Osteocyte (in vitro differentiated cells): ENCODE data around the gene NTF3. TPM values are rescaled to one million over a fixed set of nuclear protein-coding genes. Genes with fewer than 3 reads are reported as not detected.

Experiments
- DNase-seq: peaks from one replicate; pipeline ENCODE4 v3.0.0; 2021; ENCODE audit warnings: mixed read lengths; ENCODE audit not compliant: unreplicated experiment; ENCODE audit errors: extremely low spot score
- H3K27ac Mint-ChIP-seq: one replicate; pipeline ENCODE4 v1.8.0; 2021; ENCODE audit warnings: mild to moderate bottlenecking, mixed read lengths; ENCODE audit not compliant: unreplicated experiment
- H3K27me3 Mint-ChIP-seq: one replicate; pipeline ENCODE4 v1.8.0; 2021; ENCODE audit warnings: mixed read lengths; ENCODE audit not compliant: unreplicated experiment
- H3K36me3 Mint-ChIP-seq: one replicate; pipeline ENCODE4 v1.8.0; 2021; ENCODE audit warnings: mixed read lengths; ENCODE audit not compliant: unreplicated experiment
- H3K4me1 Mint-ChIP-seq: one replicate; pipeline ENCODE4 v1.8.0; 2021; ENCODE audit warnings: mixed read lengths; ENCODE audit not compliant: unreplicated experiment
- H3K4me3 Mint-ChIP-seq: one replicate; pipeline ENCODE4 v1.8.0; 2021; ENCODE audit warnings: mild to moderate bottlenecking, moderate library complexity, mixed read lengths; ENCODE audit not compliant: unreplicated experiment
- H3K9me3 Mint-ChIP-seq: one replicate; pipeline ENCODE4 v1.8.0; 2021; ENCODE audit warnings: mixed read lengths; ENCODE audit not compliant: unreplicated experiment
- CTCF ChIP-seq: fragments of 200-600 bp; sonication (generic); IDR thresholded peaks from 2 replicates; pipeline ENCODE4 v1.5.0; 2021; ENCODE audit warnings: antibody characterized with exemption, mild to moderate bottlenecking, moderate library complexity
- total RNA-seq: library from RNA; stranded (reverse); gene quantifications from 2 replicates; pipeline ENCODE4 v1.2.1, GENCODE V29; 2021

NTF3 gene
- total RNA-seq, 1 donor from 2014 or later = 1.1 TPM

DNA sequence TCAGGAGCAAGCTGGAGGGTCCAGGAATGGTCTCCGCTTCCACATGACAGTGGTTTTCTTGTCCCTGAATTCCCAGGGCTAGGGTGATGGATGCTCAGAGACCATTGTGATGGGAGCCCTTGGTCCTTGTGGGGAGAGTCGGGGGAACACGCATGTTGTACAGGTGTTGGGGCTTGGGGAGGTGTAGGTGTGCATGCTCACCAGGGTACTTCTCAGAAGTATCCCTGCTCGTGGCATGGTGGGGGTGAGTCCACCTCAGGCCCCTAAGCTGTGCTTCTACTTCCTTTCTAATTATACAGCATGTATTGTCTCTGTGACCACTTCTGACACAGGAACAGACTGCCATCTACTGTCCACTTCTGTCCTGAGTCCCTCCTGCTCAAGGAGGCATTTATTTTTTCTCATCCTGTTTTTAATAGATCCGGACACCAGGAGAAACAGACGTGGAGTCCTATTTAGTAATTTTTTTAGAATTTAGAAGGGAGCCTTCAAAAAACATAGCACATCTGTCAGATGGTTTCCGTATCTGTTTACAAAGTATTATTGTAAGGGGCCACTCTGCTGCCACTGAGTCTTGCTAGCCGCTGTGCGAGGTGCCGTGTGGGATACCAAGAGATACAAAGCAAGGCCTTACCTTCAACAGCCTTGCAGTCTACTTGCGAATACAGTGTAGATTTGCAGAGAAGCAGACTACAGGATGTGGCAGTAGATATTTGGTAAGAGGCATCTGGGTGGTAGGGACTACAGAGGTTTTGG lies 10.5 kb downstream of the NTF3 start:
- Mint-ChIP-seq H3K27me3 (peaks cover 34% of the 10 kb centered on the region), H3K4me1 (peaks cover 2% of the 10 kb centered on the region), H3K36me3 (no peaks in the 10 kb centered on the region), H3K9me3 (peaks cover 3% of the 10 kb centered on the region), H3K27ac (no peak overlapping the region), H3K4me3 (no peak overlapping the region)
- peak; percentile 72 for TF ChIP-seq CTCF
- DNase-seq = no peak

DNA sequence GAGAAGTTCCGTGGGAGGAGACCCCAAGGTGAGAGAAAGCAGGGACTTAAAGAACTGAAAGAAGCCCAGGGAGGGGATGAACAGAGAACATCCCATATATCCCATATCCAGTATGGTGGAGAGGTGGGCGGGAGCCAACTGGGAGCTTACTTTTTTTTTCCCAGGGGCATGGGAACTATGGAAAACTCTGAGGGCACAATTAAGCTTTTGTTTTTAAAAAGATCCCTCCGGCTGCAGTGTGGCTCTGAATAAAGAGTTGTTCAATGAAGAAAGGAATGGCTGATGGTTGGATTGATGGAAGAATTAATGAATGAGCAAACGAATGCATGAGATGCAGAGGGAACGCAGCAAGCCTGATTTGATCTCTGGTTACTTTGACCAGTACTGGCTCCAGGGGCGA lies 12.6 kb downstream of the NTF3 start:
- no peak overlapping the region for H3K4me3 Mint-ChIP-seq
- TF ChIP-seq CTCF = no peak
- H3K36me3 Mint-ChIP-seq = no peaks in the 10 kb centered on the region
- H3K27ac Mint-ChIP-seq = no peak overlapping the region
- peaks cover 31% of the 10 kb centered on the region for H3K27me3 Mint-ChIP-seq
- peaks cover 2% of the 10 kb centered on the region for H3K4me1 Mint-ChIP-seq
- no peaks in the 10 kb centered on the region for H3K9me3 Mint-ChIP-seq
- no peak for DNase-seq

GRCh38 chr12:5447320-5447719 lies 15.4 kb downstream of the NTF3 start:
- Mint-ChIP-seq H3K27ac (no peak overlapping the region), H3K9me3 (no peaks in the 10 kb centered on the region), H3K4me1 (no peaks in the 10 kb centered on the region), H3K27me3 (peaks cover 26% of the 10 kb centered on the region), H3K36me3 (no peaks in the 10 kb centered on the region), H3K4me3 (no peak overlapping the region)
- no peak for DNase-seq
- no peak for TF ChIP-seq CTCF

- TF ChIP-seq CTCF = no peak
- H3K4me1 Mint-ChIP-seq = no peaks in the 10 kb centered on the region
- no peak overlapping the region for H3K27ac Mint-ChIP-seq
- no peaks in the 10 kb centered on the region for H3K9me3 Mint-ChIP-seq
- DNase-seq = no peak
- H3K27me3 Mint-ChIP-seq = peaks cover 8% of the 10 kb centered on the region
- no peaks in the 10 kb centered on the region for H3K36me3 Mint-ChIP-seq
- H3K4me3 Mint-ChIP-seq = no peak overlapping the region
Measured at GRCh38 chr12:5451251-5451650, 19.3 kb downstream of the NTF3 start.

- no peaks in the 10 kb centered on the region for H3K9me3 Mint-ChIP-seq
- H3K27ac Mint-ChIP-seq = no peak overlapping the region
- no peak for TF ChIP-seq CTCF
- no peak overlapping the region for H3K4me3 Mint-ChIP-seq
- peaks cover 10% of the 10 kb centered on the region for H3K4me1 Mint-ChIP-seq
- peaks cover 8% of the 10 kb centered on the region for H3K27me3 Mint-ChIP-seq
- H3K36me3 Mint-ChIP-seq = no peaks in the 10 kb centered on the region
- DNase-seq = no peak
Measured at GRCh38 chr12:5452569-5452968, 20.7 kb downstream of the NTF3 start.
